GM12875 (cell line): ENCODE results near the gene CNDP2.

Experiments used
- H3K4me3 ChIP-seq: one replicate; pipeline ENCODE4 v1.5.1; 2011; ENCODE audit warnings: low read depth, low read length, control low read depth
- TF ChIP-seq, protein P1 (sequence below): IDR thresholded peaks from 2 replicates; pipeline ENCODE4 v1.5.1; 2011; ENCODE audit warnings: low read depth, mild to moderate bottlenecking, control low read depth, inconsistent platforms, low read length, moderate library complexity, borderline replicate concordance; ENCODE audit not compliant: insufficient read depth

CNDP2 gene

DNA sequence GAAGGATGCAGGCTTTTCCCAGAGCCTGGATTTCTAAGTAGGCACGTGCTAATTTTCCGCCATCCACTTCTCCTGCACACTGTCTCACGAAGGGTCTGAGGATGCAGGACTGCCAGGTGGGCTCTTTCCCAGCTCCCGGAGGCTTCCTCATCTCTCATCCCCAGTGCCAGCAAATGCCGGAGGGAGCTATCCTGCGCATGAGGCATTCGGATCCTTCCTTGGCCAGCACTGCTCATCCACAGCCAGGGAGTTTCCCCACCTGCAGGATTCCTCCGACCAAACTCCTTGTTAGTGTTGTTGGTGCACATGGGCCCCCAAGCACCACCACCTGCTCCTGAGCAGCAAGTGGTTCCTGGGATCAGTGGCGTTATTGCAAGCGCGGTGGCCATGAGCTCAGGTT lies 43.1 kb downstream of the CNDP2 start:
- no peak overlapping the region for H3K4me3 ChIP-seq
- TF ChIP-seq, protein P1, sequence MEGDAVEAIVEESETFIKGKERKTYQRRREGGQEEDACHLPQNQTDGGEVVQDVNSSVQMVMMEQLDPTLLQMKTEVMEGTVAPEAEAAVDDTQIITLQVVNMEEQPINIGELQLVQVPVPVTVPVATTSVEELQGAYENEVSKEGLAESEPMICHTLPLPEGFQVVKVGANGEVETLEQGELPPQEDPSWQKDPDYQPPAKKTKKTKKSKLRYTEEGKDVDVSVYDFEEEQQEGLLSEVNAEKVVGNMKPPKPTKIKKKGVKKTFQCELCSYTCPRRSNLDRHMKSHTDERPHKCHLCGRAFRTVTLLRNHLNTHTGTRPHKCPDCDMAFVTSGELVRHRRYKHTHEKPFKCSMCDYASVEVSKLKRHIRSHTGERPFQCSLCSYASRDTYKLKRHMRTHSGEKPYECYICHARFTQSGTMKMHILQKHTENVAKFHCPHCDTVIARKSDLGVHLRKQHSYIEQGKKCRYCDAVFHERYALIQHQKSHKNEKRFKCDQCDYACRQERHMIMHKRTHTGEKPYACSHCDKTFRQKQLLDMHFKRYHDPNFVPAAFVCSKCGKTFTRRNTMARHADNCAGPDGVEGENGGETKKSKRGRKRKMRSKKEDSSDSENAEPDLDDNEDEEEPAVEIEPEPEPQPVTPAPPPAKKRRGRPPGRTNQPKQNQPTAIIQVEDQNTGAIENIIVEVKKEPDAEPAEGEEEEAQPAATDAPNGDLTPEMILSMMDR: no peak

DNA sequence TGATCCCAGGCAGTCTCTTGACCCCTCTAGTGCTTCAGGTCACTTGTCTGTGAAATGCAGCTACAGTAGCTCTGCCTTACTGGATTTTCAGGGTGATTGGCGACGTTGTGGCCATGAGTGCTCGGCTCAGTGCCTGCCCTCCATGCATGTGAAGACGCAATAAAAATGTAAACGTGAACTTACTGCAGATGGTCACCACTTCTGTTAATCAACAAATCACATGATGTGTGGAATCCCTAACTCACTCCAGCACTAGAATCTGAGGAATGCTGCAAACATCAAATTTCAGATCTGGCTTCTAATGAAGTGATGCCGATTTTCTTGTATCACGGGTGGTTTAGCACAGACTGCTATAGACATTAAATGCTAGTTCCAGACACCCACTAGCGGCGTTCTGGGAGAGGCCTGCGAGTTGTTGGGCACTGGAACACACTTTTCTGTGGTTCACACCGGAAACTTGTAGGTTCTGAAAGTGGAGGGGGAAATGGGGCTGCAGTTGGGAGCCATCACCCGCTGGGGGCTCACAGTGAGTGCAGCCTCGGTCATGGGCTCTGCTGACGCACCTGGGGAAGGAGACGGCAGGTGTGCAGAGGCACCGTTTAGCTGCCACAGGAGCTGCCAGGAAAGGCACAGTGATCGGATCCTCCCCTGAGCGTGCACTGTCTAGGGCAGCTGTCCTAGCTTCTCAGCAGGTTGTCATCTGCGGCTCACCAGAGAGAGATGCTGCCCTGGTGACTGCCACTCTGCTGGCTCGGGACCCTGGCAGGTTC lies 44.7 kb downstream of the CNDP2 start:
- H3K4me3 ChIP-seq: no peak overlapping the region
- TF ChIP-seq, protein P1: no peak

DNA sequence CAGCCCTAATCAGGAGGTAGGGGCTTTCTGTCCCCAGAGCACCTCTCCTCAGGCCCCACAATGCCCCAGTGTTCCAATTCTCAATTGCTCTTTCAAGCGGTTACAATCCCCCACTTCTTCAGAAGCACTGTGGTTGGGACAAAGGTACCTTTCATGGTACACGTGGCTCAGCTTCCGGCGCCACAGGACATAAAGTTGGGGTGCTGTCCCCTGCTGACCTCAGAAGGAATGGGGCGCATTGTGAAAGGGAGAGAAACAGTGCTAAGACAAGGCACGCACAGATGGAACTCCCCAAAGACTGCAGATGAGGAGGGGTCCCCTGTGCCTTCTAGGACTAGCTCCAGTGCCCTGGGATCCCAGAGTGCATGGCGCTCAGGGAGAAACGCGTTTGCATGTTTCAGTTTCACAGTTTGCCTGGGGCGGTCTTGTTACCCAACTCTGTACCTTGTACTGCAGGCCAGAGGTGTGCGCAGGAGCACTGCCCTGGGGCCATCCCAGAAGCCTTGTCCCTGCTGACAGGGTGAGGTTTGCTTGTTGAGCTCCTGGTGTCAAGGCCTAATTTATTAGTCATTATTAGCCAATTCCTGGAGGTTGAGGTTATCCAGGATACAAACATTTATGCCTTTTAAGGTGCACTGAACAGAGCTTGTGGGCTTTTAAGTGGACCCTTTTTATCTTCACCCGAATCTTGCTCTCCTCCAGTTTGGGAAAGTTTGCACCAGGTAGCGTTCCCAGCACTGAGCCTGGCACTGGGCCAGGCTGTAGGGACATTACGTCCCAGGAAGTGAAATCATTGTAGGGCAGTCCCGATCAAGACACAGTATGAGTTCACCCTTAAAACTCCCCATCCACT lies 45.8 kb downstream of the CNDP2 start:
- TF ChIP-seq, protein P1: no peak
- H3K4me3 ChIP-seq: no peak overlapping the region

DNA sequence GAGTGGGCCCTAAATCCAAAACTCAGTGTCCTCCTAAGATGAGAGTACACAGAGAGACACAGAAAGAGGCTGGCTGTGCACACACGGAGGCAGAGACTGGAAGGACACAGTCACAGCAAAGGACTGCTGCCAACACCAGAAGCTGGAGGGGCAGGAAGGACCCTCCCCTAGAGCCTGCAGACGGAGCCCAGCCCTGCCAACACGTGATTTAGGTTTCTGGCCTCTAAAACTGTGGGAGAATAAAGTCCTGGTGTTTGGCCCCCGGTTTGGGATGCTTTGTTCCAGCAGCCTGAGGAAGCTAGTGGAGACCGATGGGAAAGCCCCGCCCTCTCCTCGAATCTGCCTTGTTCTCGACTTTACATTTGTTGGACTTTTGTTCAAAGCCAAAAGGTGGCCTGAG lies 48.7 kb downstream of the CNDP2 start:
- no peak overlapping the region for H3K4me3 ChIP-seq
- TF ChIP-seq, protein P1: no peak

DNA sequence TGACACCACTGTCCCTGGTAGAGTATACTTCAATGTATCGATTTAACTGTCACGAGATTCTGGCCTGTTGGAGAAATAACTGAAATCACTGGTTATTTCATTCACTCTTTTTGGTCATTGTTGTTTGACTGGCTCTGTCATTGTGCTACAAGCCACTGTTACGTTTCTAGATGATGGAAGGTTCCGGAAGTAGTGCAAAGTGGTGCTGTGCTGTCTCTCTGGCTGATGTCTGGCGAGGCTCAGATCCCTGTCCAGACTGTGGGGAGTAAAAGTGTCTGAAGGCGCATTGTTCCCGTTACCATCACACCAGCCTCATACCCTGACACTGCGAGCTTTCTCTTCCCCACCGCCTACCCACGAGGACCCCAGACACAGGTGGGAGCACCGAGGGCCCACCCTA lies 49.8 kb downstream of the CNDP2 start:
- H3K4me3 ChIP-seq: no peak overlapping the region
- TF ChIP-seq, protein P1: no peak

DNA sequence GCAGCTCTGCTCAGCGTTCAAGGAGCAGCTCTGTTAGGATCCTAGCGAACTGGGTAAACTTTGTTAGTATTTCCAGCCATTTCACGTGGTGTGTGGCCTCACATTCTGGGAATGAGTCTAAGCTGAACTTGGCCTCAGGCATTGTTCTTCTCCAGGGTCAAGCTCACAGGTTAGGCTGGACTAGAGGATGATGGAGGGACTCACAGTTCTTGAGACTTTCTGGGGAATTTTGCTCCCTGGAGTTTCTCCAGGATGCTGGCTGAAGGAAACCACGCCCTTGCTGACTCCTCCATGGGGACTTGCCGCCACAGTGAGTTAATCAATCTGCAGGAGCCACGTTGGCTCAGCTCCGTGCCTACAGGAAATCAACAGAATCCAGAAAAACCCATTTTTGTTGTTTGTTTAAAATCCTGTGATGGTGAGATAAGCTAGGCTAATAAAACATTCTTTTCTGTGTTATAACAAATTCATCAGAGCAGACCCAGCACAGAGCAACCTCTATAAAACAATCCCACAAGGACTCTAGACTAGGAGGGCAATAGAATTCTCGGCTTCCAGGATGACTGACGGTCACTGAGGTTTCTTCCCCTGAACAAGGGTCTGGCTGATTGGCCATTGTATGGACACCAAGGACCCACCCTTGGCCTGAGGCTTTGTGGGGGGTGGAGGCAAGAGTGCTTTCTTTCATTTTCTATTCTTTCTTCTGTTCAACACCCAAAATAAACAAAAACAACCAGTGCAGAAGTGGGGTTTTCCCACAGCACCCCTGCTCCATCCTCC lies 50.8 kb downstream of the CNDP2 start:
- no peak overlapping the region for H3K4me3 ChIP-seq
- TF ChIP-seq, protein P1: no peak
